HepG2 (cell line): ENCODE results near the gene JMJD1C. TPM values are rescaled to one million over a fixed set of nuclear protein-coding genes. Genes with fewer than 3 reads are reported as not detected.

Experiments
- ATAC-seq: fragments of 200-7000 bp; cut with Tn5 transposase; 3 replicates; pipeline ENCODE4 v1.9.1; 2020; ENCODE audit warnings: mild to moderate bottlenecking, moderate library complexity
- BruUV-seq: library from RNA; stranded (reverse); fragments of 400-500 nt; replicated peaks from 2 replicates; lab custom pipeline; 2021; lab: Mats Ljungman, UMichigan
- CTCF ChIA-PET: fragments of 300-600 bp; formaldehyde crosslinking; extraction: SDS; loops from one replicate; lab custom pipeline; 2021; ENCODE audit warnings: low total read pairs, inconsistent platforms, low intra/inter-chr PET ratio; lab: Yijun Ruan, JAX
- POLR2A ChIA-PET: fragments of 350-600 bp; sonication (Branson Sonifier 250); formaldehyde crosslinking; loops from one replicate; lab custom pipeline; 2020; ENCODE audit warnings: antibody characterized with exemption, inconsistent platforms; lab: Yijun Ruan, JAX
- DNase-seq: peaks from one replicate; pipeline ENCODE4 v3.0.0-alpha.2; 2015; ENCODE audit warnings: low spot score
- FAIRE-seq: peaks from 3 replicates; lab custom pipeline; 2011; peaks lifted over from hg19 to GRCh38; lab: Jason Lieb, UNC
- H2AFZ ChIP-seq: one replicate; pipeline ENCODE4 v1.6.1; 2011; ENCODE audit warnings: low read length, inconsistent platforms
- H3K27ac ChIP-seq: fragments of 300-600 bp; 3 replicates; pipeline ENCODE4 v1.8.0; 2011; ENCODE audit warnings: mixed run types, mild to moderate bottlenecking, mixed read lengths, low read length, inconsistent platforms; ENCODE audit not compliant: insufficient read depth; ENCODE audit errors: extremely low read length
- H3K27me3 ChIP-seq, 2 experiments: fragments of 200-600 bp in 1 of 2; 2 replicates in 1 of 2; 3 replicates in 1 of 2; pipeline versions ENCODE4 v1.6.0 to v1.8.0; 2011; ENCODE audit warnings: low read length in 2 of 2, mild to moderate bottlenecking in 2 of 2, moderate library complexity in 2 of 2, inconsistent platforms in 1 of 2; ENCODE audit not compliant: insufficient read depth in 2 of 2, control insufficient read depth in 1 of 2
- H3K36me3 ChIP-seq, 2 experiments: fragments of 200-600 bp in 1 of 2; replicated peaks in 1 of 2; 2 replicates in 1 of 2; 3 replicates in 1 of 2; pipeline versions ENCODE4 v1.5.1 to v1.8.0; 2011; ENCODE audit warnings: low read length in 2 of 2, inconsistent platforms in 1 of 2; ENCODE audit not compliant: insufficient read depth in 2 of 2, control insufficient read depth in 1 of 2
- H3K4me1 ChIP-seq: 2 replicates; pipeline ENCODE4 v1.5.1; 2012; ENCODE audit warnings: low read length, inconsistent platforms; ENCODE audit not compliant: insufficient read depth
- H3K4me2 ChIP-seq: 2 replicates; pipeline ENCODE4 v1.6.0; 2011; ENCODE audit warnings: low read depth, low read length, inconsistent platforms
- H3K4me3 ChIP-seq, 3 experiments: fragments of 200-600 bp in 1 of 3; sonication (generic), shearing (Covaris generic) in 1 of 3; replicated peaks in 1 of 3; 2 replicates each; pipeline ENCODE4 v1.5.1; 2011 to 2016; ENCODE audit warnings: low read length in 3 of 3, inconsistent platforms in 2 of 3, low read depth in 2 of 3, mild to moderate bottlenecking in 2 of 3, control low read depth in 1 of 3, mixed read lengths in 1 of 3; ENCODE audit not compliant: insufficient read depth in 1 of 3
- H3K79me2 ChIP-seq: one replicate; pipeline ENCODE4 v1.6.1; 2011; ENCODE audit warnings: low read length, inconsistent platforms; ENCODE audit not compliant: insufficient read depth
- H3K9ac ChIP-seq: 2 replicates; pipeline ENCODE4 v1.6.0; 2011; ENCODE audit warnings: mild to moderate bottlenecking, low read depth, low read length, inconsistent platforms; ENCODE audit not compliant: insufficient read depth
- H3K9me3 ChIP-seq: 2 replicates; pipeline ENCODE4 v1.5.1; 2012; ENCODE audit warnings: mild to moderate bottlenecking, low read length
- H4K20me1 ChIP-seq: 2 replicates; pipeline ENCODE4 v1.6.0; 2011; ENCODE audit warnings: inconsistent platforms, mild to moderate bottlenecking, low read length, moderate library complexity; ENCODE audit not compliant: insufficient read depth
- FOXA3 ChIP-seq: IDR thresholded peaks from 2 replicates; pipeline ENCODE4 v1.6.1; 2016; ENCODE audit warnings: missing genetic modification reagents, missing compliant biosample characterization
- IKZF1 ChIP-seq: fragments of 450-650 bp; IDR thresholded peaks from 2 replicates; pipeline ENCODE4 v1.7.1; 2016
- MAFF ChIP-seq: IDR thresholded peaks from 2 replicates; pipeline ENCODE4 v1.6.1; 2011; ENCODE audit warnings: low read depth, low read length, improper control_type of control experiment
- MAFK ChIP-seq, 2 experiments: IDR thresholded peaks in 1 of 2; conservative IDR thresholded peaks in 1 of 2; 2 replicates each; pipeline ENCODE4 v1.6.1; 2011; ENCODE audit warnings: improper control_type of control experiment in 2 of 2, low read length in 2 of 2
- NFATC3 ChIP-seq: sonication (generic); formaldehyde crosslinking; IDR thresholded peaks from 2 replicates; pipeline ENCODE4 v1.5.1; 2020; ENCODE audit warnings: mild to moderate bottlenecking, missing genetic modification reagents
- PITX1 ChIP-seq: sonication (generic); formaldehyde crosslinking; IDR thresholded peaks from 2 replicates; pipeline ENCODE4 v1.5.1; 2020; ENCODE audit warnings: mild to moderate bottlenecking, missing genetic modification reagents
- POGZ ChIP-seq: sonication (generic); formaldehyde crosslinking; IDR thresholded peaks from 2 replicates; pipeline ENCODE4 v1.4.0; 2020; ENCODE audit warnings: mild to moderate bottlenecking, missing genetic modification reagents
- TARDBP ChIP-seq: sonication (generic); formaldehyde crosslinking; IDR thresholded peaks from 2 replicates; pipeline ENCODE4 v1.8.0; 2022; ENCODE audit warnings: mild to moderate bottlenecking, missing genetic modification reagents
- ZFP82 ChIP-seq: sonication (generic); formaldehyde crosslinking; IDR thresholded peaks from 2 replicates; pipeline ENCODE4 v1.5.1; 2020; ENCODE audit warnings: mild to moderate bottlenecking, missing genetic modification reagents, borderline replicate concordance
- ZNF230 ChIP-seq: sonication (generic); formaldehyde crosslinking; IDR thresholded peaks from 2 replicates; pipeline ENCODE4 v1.4.0; 2020; ENCODE audit warnings: mild to moderate bottlenecking, missing genetic modification reagents
- ZNF33A ChIP-seq: sonication (generic); formaldehyde crosslinking; IDR thresholded peaks from 2 replicates; pipeline ENCODE4 v1.5.1; 2020; ENCODE audit warnings: missing genetic modification reagents, mild to moderate bottlenecking, moderate library complexity, borderline replicate concordance
- ZSCAN12 ChIP-seq: sonication (generic); formaldehyde crosslinking; IDR thresholded peaks from 2 replicates; pipeline ENCODE4 v1.9.0; 2021; ENCODE audit warnings: mild to moderate bottlenecking, missing genetic modification reagents
- WGBS: methylation state at CpG from one replicate; pipeline ENCODE4 v1.1.6; 2017; ENCODE audit warnings: low lambda C conversion rate; 5-methylcytosine and 5-hydroxymethylcytosine counted together
- in situ Hi-C: cut with HindIII; loops from 2 replicates; pipeline ENCODE4 v1.10.0; 2017; ENCODE audit warnings: low pct_unique_long_range_greater_than_20kb; ENCODE audit not compliant: extremely low pct_ligation_motif_present
- intact Hi-C: fragments of 100-400 bp; cut with micrococcal nuclease; formaldehyde crosslinking; loops from one replicate; pipeline ENCODE4 v1.10.0; 2022; ENCODE audit not compliant: unreplicated experiment
- polyA plus RNA-seq, 8 experiments: library from polyadenylated mRNA; depleted of rRNA in 3 of 8; stranded (reverse) in 7 of 8; unstranded in 1 of 8; fragments of >200 nt; fragmentation: Illumina TruSeq in 4 of 8; extraction: Trizol in 4 of 8; gene quantifications; 2 replicates each; pipeline versions ENCODE4 v1.2.1 to v1.2.3, GENCODE V29; 2011 to 2016; ENCODE audit warnings: low read depth in 4 of 8, missing spikeins in 1 of 8, mixed read lengths in 1 of 8; ENCODE audit not compliant: insufficient read depth in 1 of 8
- total RNA-seq, 5 experiments: library from RNA; depleted of rRNA; stranded (reverse); fragments of >200 nt; fragmentation: Illumina TruSeq; extraction: Trizol; gene quantifications; 2 replicates each; pipeline ENCODE4 v1.2.3, GENCODE V29; 2016; ENCODE audit warnings: low read depth in 1 of 5
- TF ChIP-seq, protein P1 (sequence below): sonication (generic); formaldehyde crosslinking; IDR thresholded peaks from 2 replicates; pipeline ENCODE4 v1.5.0; 2020; ENCODE audit warnings: mild to moderate bottlenecking, missing genetic modification reagents
- TF ChIP-seq, protein P2 (sequence below): sonication (generic); formaldehyde crosslinking; IDR thresholded peaks from 2 replicates; pipeline ENCODE4 v1.8.0; 2022; ENCODE audit warnings: mild to moderate bottlenecking, missing genetic modification reagents, moderate library complexity
- TF ChIP-seq, protein P3 (sequence below): sonication (generic); formaldehyde crosslinking; conservative IDR thresholded peaks from 2 replicates; pipeline ENCODE4 v1.8.0; 2022; ENCODE audit warnings: missing genetic modification reagents

Gene JMJD1C
- total and polyA plus RNA-seq, 2 of the 13 experiments (the other 11 are each of a cell fraction or from before 2014, with no cell fraction given): 42.3 to 42.7 TPM

DNA sequence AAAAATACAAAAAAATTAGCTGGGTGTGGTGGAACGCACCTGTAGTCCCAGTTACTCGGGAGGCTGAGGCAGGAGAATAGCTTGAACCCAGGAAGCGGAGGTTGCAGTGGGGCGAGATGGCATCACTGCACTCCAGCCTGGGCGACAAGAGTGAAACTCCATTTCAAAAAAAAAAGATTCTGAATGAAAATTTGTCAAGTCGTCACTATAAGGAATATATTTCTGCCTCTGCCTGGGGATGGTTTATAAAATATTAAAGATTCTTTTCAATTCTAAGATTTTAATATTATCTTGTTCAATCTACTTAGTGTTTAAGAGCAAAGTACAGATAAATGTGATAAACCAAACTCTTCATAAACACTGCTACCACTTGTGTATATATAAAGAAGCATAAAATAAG, 185.4 kb downstream of the JMJD1C start:
- no TSS peak for BruUV-seq
- no peaks in the 10 kb centered on the region for H3K27me3 ChIP-seq
- peaks cover 28% of the 10 kb centered on the region for H3K4me1 ChIP-seq
- H3K9ac ChIP-seq: no peak overlapping the region
- H2AFZ ChIP-seq: no peak overlapping the region
- ChIA-PET CTCF (no interaction called here), POLR2A (no interaction called here)
- intact Hi-C loops (no loop called here), in situ Hi-C loops (no loop called here)
- H4K20me1 ChIP-seq: no peaks in the 10 kb centered on the region; the same call in 1 of the 2 replicates
- H3K9me3 ChIP-seq: no peaks in the 10 kb centered on the region
- H3K79me2 ChIP-seq: peaks cover 21% of the 10 kb centered on the region
- WGBS: 95% methylated on average over 6 of the region's 6 CpGs
- H3K36me3 ChIP-seq: no peaks in the 10 kb centered on the region; a peak in 1 of 5 replicates
- H3K27ac ChIP-seq: no peak overlapping the region
- no peak for DNase-seq
- TF ChIP-seq MAFK (conservative IDR thresholded peaks at IDR 0.05 in 1 of 2, IDR thresholded peaks at IDR 0.05 in 1 of 2; ENCODE audit: low read length in 2 of 2) (peak; percentile 66 to 83), ZFP82 (CRISPR knock-in tag) (no peak), MAFF (peak; percentile 78)
- TF ChIP-seq, protein P1, sequence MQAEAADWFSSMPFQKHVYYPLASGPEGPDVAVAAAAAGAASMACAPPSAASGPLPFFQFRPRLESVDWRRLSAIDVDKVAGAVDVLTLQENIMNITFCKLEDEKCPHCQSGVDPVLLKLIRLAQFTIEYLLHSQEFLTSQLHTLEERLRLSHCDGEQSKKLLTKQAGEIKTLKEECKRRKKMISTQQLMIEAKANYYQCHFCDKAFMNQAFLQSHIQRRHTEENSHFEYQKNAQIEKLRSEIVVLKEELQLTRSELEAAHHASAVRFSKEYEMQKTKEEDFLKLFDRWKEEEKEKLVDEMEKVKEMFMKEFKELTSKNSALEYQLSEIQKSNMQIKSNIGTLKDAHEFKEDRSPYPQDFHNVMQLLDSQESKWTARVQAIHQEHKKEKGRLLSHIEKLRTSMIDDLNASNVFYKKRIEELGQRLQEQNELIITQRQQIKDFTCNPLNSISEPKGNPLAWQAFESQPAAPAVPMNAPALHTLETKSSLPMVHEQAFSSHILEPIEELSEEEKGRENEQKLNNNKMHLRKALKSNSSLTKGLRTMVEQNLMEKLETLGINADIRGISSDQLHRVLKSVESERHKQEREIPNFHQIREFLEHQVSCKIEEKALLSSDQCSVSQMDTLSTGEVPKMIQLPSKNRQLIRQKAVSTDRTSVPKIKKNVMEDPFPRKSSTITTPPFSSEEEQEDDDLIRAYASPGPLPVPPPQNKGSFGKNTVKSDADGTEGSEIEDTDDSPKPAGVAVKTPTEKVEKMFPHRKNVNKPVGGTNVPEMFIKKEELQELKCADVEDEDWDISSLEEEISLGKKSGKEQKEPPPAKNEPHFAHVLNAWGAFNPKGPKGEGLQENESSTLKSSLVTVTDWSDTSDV: no peak
- H3K4me3 ChIP-seq: no peak overlapping the region
- no peak overlapping the region for H3K4me2 ChIP-seq
- ATAC-seq: no peak
- no peak for FAIRE-seq

DNA sequence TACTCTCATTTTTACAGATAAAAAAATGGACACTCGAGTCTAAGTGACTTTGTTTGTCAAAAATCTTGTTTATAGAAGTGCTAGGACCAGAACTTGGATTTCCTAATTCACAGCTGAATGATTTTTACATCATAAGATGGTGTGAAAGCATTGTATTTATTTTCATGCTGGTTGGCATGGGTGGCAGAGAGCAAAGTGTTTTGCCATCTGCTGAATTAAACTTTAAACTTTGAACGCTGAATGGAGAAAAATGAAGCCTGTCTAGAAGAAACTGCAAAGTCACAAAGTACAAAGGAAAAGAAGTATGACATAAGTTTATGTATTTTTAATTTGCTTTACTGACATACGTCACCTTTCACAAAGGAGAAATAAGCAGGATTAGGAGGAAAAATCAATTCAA, 190.7 kb downstream of the JMJD1C start:
- no peak overlapping the region for H3K9ac ChIP-seq
- ChIA-PET POLR2A (no interaction called here), CTCF (no interaction called here)
- no peaks in the 10 kb centered on the region for H4K20me1 ChIP-seq
- TF ChIP-seq IKZF1: no peak
- no peak for TF ChIP-seq ZNF230
- TF ChIP-seq ZNF33A (CRISPR knock-in tag): no peak
- TF ChIP-seq, protein P2, sequence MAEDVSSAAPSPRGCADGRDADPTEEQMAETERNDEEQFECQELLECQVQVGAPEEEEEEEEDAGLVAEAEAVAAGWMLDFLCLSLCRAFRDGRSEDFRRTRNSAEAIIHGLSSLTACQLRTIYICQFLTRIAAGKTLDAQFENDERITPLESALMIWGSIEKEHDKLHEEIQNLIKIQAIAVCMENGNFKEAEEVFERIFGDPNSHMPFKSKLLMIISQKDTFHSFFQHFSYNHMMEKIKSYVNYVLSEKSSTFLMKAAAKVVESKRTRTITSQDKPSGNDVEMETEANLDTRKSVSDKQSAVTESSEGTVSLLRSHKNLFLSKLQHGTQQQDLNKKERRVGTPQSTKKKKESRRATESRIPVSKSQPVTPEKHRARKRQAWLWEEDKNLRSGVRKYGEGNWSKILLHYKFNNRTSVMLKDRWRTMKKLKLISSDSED (CRISPR knock-in tag): no peak
- TF ChIP-seq ZSCAN12 (CRISPR knock-in tag): no peak
- TF ChIP-seq PITX1 (CRISPR knock-in tag): no peak
- no peak for TF ChIP-seq FOXA3 (CRISPR knock-in tag)
- TF ChIP-seq, protein P3, sequence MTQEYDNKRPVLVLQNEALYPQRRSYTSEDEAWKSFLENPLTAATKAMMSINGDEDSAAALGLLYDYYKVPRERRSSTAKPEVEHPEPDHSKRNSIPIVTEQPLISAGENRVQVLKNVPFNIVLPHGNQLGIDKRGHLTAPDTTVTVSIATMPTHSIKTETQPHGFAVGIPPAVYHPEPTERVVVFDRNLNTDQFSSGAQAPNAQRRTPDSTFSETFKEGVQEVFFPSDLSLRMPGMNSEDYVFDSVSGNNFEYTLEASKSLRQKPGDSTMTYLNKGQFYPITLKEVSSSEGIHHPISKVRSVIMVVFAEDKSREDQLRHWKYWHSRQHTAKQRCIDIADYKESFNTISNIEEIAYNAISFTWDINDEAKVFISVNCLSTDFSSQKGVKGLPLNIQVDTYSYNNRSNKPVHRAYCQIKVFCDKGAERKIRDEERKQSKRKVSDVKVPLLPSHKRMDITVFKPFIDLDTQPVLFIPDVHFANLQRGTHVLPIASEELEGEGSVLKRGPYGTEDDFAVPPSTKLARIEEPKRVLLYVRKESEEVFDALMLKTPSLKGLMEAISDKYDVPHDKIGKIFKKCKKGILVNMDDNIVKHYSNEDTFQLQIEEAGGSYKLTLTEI (CRISPR knock-in tag): no peak
- TF ChIP-seq POGZ (CRISPR knock-in tag): no peak
- TF ChIP-seq TARDBP (CRISPR knock-in tag): no peak
- no peak for TF ChIP-seq NFATC3
- 90% methylated on average over 3 of the region's 3 CpGs for whole genome bisulfite sequencing
- no peaks in the 10 kb centered on the region; a peak in 1 of 5 replicates for H3K36me3 ChIP-seq
- no peak overlapping the region for H3K4me2 ChIP-seq
- in situ Hi-C loops (no loop called here), intact Hi-C loops (no loop called here)
- H3K4me1 ChIP-seq: peaks cover 21% of the 10 kb centered on the region; the same call in 1 of the 2 replicates
- no peak overlapping the region for H3K27ac ChIP-seq
- FAIRE-seq: no peak
- no peak for ATAC-seq
- H2AFZ ChIP-seq: no peak overlapping the region
- H3K9me3 ChIP-seq: no peaks in the 10 kb centered on the region
- DNase-seq: no peak
- BruUV-seq: no TSS peak
- H3K4me3 ChIP-seq: no peak overlapping the region
- H3K27me3 ChIP-seq: no peaks in the 10 kb centered on the region
- peaks cover 20% of the 10 kb centered on the region for H3K79me2 ChIP-seq
